Ovary (tissue), 9 donors: Measurements from ENCODE around the gene TMEM45A. TPM values are rescaled to one million over a fixed set of nuclear protein-coding genes. Genes with fewer than 3 reads are reported as not detected.

Experiments
- DNase-seq, 5 donors: peaks; one replicate each; pipeline ENCODE4 v3.0.0-alpha.2; 2019 to 2020
- H3K27ac ChIP-seq, 2 donors: fragments of 200-600 bp; one replicate each; pipeline versions ENCODE4 v1.5.1 to v1.8.0; 2019 to 2022
- H3K27me3 ChIP-seq: fragments of 200-600 bp; one replicate; pipeline ENCODE4 v1.8.0; 2022
- H3K36me3 ChIP-seq: fragments of 200-600 bp; sonication (generic); one replicate; pipeline ENCODE4 v1.5.1; 2019
- H3K4me1 ChIP-seq: one replicate; pipeline ENCODE4 v1.8.1; 2013; ENCODE audit warnings: mild to moderate bottlenecking, moderate library complexity; ENCODE audit not compliant: insufficient read depth
- H3K4me3 ChIP-seq: fragments of 200-600 bp; sonication (generic); one replicate; pipeline ENCODE4 v1.5.1; 2017
- H3K9me3 ChIP-seq, 2 donors: fragments of 200-600 bp in 1 of 2; sonication (generic) in 1 of 2; one replicate each; pipeline versions ENCODE4 v1.5.1 to v1.8.1; 2013 to 2019; ENCODE audit warnings: mild to moderate bottlenecking in 1 of 2, moderate library complexity in 1 of 2
- EP300 ChIP-seq: sonication (generic); formaldehyde crosslinking; IDR thresholded peaks from one replicate; pipeline ENCODE4 v1.6.1; 2017; ENCODE audit warnings: antibody characterized with exemption
- POLR2A ChIP-seq: fragments of 450-650 bp; IDR thresholded peaks from one replicate; pipeline ENCODE4 v1.6.1; 2017; ENCODE audit warnings: antibody characterized with exemption, mild to moderate bottlenecking, moderate library complexity
- WGBS, 3 donors: extraction: QIAGEN DNeasy Blood & Tissue Kit in 1 of 3; methylation state at CpG; one replicate each; pipeline versions ENCODE4 v1.1.5 to v1.1.7; 2013 to 2017; 5-methylcytosine and 5-hydroxymethylcytosine counted together
- intact Hi-C, 4 donors: fragments of 100-400 bp; cut with DNase I; formaldehyde crosslinking; loops; one replicate each; pipeline versions ENCODE4 v1.11.0 to v1.15.1; 2022 to 2023
- polyA plus RNA-seq, 2 donors: library from polyadenylated mRNA; stranded (reverse); fragments of 200-250 nt in 1 of 2; fragments of 350-450 nt in 1 of 2; fragmentation: Illumina TruSeq in 1 of 2; extraction: RNeasy Lipid Tissue Mini Kit (QIAGEN cat#74804) in 1 of 2; gene quantifications; one replicate each; pipeline ENCODE4 v1.2.3, GENCODE V29; 2013 to 2014
- total RNA-seq, 7 donors: library from RNA; depleted of rRNA in 2 of 7; stranded (reverse); fragments of >200 nt in 2 of 7; fragmentation: NEBNext Ultra II Directional in 3 of 7; extraction: Animal tissue kit (Norgen Biotek cat#: 25700) in 3 of 7; gene quantifications; one replicate each; pipeline versions ENCODE4 v1.1.0 to v1.2.4, GENCODE V29; 2016 to 2023
- TF ChIP-seq, protein P1 (sequence below), 3 donors: fragments of 450-650 bp in 2 of 3; fragments of 200-600 bp in 1 of 3; IDR thresholded peaks; one replicate each; pipeline versions ENCODE4 v1.5.1 to v1.8.0; 2016 to 2022; ENCODE audit warnings: antibody characterized with exemption in 3 of 3, mild to moderate bottlenecking in 1 of 3
- donor health status: DM: no; HTN: no; CAD: no; lungs with moderate emphysema.
- donor health status: DM: no; HTN: no; CAD: no.
- donor health status: Bipolar disorder and iron deficiency.
- donor health status: DM: yes; HTN: yes; CAD: no.
- donor health status: DM: no; HTN: no; CAD: no.
- donor health status: DM: yes; HTN: yes; CAD: no.

TMEM45A gene
- total and polyA plus RNA-seq, 9 donors, result 6.1 to 72.0 (median 9.1) TPM

DNA sequence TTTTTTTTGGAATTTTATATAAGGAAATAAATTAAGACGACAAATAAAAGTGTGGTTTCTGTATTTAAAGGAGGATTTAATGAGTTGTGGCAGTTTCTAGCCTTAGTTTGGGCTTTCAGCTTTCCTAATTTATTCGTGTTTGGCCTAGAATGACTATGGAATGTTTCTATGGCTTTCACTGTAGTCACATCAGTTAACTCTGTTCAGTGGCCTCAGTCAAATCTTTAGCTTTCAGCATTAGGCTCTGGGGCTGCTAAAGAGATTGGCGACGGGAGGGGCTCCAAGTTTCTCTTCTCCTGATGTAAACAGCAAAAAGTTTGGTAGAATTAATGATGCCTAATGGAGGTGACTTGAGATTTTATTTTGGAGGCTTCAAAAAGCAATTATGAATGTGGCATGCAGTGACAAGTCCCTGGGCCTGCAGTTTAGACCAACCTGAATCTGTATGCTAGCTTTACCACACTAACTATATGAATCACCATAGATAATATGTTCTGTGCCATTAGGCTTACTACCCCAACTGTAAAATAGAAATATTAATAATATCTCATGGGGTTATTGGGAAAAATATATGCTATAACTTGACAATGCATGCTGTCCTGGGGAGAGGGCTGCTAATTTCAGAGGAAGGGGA, 69.9 kb downstream of the TMEM45A start:
- Histone ChIP-seq H3K27ac (no peak overlapping the region), H3K4me3 (no peak overlapping the region), H3K9me3 (no peaks in the 10 kb centered on the region), H3K36me3 (no peaks in the 10 kb centered on the region), H3K27me3 (no peaks in the 10 kb centered on the region), H3K4me1 (no peaks in the 10 kb centered on the region)
- 61 to 81% (median 67%) methylated on average over 4 of the region's 4 CpGs for WGBS, 3 donors
- no peak for DNase-seq
- intact Hi-C loops, result no loop called here
- TF ChIP-seq, protein P1, sequence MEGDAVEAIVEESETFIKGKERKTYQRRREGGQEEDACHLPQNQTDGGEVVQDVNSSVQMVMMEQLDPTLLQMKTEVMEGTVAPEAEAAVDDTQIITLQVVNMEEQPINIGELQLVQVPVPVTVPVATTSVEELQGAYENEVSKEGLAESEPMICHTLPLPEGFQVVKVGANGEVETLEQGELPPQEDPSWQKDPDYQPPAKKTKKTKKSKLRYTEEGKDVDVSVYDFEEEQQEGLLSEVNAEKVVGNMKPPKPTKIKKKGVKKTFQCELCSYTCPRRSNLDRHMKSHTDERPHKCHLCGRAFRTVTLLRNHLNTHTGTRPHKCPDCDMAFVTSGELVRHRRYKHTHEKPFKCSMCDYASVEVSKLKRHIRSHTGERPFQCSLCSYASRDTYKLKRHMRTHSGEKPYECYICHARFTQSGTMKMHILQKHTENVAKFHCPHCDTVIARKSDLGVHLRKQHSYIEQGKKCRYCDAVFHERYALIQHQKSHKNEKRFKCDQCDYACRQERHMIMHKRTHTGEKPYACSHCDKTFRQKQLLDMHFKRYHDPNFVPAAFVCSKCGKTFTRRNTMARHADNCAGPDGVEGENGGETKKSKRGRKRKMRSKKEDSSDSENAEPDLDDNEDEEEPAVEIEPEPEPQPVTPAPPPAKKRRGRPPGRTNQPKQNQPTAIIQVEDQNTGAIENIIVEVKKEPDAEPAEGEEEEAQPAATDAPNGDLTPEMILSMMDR (IDR thresholded peaks at IDR 0.05), result no peak
- no peak for TF ChIP-seq POLR2A
- no peak for TF ChIP-seq EP300

DNA sequence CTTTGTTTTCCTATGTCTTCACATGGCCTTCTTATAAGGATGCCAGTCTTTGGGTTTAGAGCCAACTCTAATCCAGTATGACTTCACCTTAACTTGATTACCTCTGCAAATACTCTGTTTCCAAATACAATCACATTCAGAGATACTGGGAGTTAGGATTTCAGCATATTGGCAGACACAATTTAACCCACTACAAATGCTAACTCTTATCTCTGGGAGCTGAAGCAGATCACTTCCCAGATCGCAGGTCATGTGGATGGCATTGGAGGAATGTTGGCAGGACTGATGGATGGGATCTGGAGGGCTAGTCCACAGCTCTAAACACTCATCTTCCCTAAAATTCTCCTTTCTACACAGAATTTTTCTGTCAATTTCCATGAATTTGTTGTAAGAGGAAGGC, 70.8 kb downstream of the TMEM45A start:
- Histone ChIP-seq H3K27me3 (no peaks in the 10 kb centered on the region), H3K4me1 (no peaks in the 10 kb centered on the region), H3K27ac (no peak overlapping the region), H3K4me3 (no peak overlapping the region), H3K36me3 (no peaks in the 10 kb centered on the region), H3K9me3 (no peaks in the 10 kb centered on the region)
- no peak for DNase-seq
- TF ChIP-seq, protein P1 (IDR thresholded peaks at IDR 0.05), result no peak
- TF ChIP-seq EP300 (no peak), POLR2A (no peak)
- 55 to 86% (median 56%) methylated on average over 1 of the region's 1 CpG for WGBS, 3 donors
- intact Hi-C loops, result no loop called here

DNA sequence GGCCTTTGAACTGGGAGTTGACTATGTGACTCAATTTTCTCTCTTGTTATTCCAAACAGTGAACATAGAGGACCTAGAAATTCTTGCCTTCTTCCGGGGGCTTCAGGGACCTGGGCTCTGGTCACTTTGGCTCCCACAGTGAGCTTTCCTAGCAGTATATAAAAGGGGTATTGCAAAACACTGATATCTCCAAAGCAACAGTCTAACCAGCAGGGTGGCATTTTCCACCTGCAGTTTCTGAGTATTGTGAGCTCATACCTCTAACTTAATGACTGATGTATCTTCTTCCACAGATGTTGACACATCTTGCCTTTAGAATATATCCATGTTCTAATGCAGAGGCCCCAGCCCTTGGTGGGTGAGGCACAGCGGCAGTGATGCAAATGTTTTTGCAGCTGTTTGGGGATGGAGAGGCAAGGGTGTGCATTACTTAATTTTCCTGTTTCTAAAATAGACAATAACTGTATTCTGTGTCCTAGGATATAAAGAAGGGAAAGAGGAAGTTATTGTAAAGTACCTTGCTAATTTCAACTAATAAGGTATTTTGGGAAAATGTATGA, 71.3 kb downstream of the TMEM45A start:
- Histone ChIP-seq H3K27me3 (no peaks in the 10 kb centered on the region), H3K9me3 (no peaks in the 10 kb centered on the region), H3K4me1 (no peaks in the 10 kb centered on the region), H3K27ac (no peak overlapping the region), H3K4me3 (no peak overlapping the region), H3K36me3 (no peaks in the 10 kb centered on the region)
- DNase-seq, result no peak
- intact Hi-C loops, result no loop called here
- TF ChIP-seq EP300, result no peak
- no peak for TF ChIP-seq POLR2A
- TF ChIP-seq, protein P1 (IDR thresholded peaks at IDR 0.05), result no peak
- WGBS, 3 donors, result 88 to 100% (median 91%) methylated on average over 2 of the region's 2 CpGs

DNA sequence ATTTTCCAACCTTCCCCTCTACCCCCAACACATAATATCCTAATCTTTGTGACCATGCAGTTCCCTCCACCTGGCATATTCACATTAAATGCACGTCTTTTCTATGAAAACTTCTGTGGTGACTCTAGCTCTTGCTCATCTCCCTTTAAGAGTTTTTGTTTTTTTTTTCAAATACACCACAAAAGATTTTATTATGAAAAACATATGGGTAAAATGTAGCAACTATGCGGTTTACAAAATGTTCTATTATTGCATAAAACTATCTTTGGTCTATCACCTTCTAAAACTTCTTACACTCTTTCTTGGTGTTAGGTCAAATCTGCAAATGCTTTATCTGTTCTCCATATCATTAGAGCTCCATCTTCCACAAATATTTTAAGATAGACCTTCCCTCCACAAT, 78.4 kb downstream of the TMEM45A start:
- Histone ChIP-seq H3K36me3 (no peaks in the 10 kb centered on the region), H3K9me3 (no peaks in the 10 kb centered on the region), H3K27ac (no peak overlapping the region), H3K4me3 (no peak overlapping the region), H3K27me3 (no peaks in the 10 kb centered on the region), H3K4me1 (no peaks in the 10 kb centered on the region)
- TF ChIP-seq EP300 (no peak), POLR2A (no peak)
- TF ChIP-seq, protein P1 (IDR thresholded peaks at IDR 0.05), result no peak
- intact Hi-C loops, result no loop called here
- no peak for DNase-seq
- 47 to 72% (median 59%) methylated on average over 2 of the region's 2 CpGs for WGBS, 3 donors
